Parathyroid adenoma (tissue), 2 donors: ENCODE results near the gene KMT2D.

ENCODE experiments used
- H2AFZ ChIP-seq: fragments of 300-600 bp; sonication (generic); one replicate; pipeline ENCODE4 v1.7.0; 2017; ENCODE audit warnings: antibody characterized with exemption, mild to moderate bottlenecking
- H3K27ac ChIP-seq: fragments of 300-600 bp; sonication (generic); one replicate; pipeline ENCODE4 v1.7.0; 2017
- H3K27me3 ChIP-seq: fragments of 300-600 bp; sonication (generic); one replicate; pipeline ENCODE4 v1.7.0; 2017; ENCODE audit warnings: low read length; ENCODE audit not compliant: control insufficient read depth, insufficient read depth
- H3K36me3 ChIP-seq: fragments of 300-600 bp; sonication (generic); one replicate; pipeline ENCODE4 v1.7.0; 2017; ENCODE audit warnings: low read length; ENCODE audit not compliant: control insufficient read depth, insufficient read depth
- H3K4me1 ChIP-seq: fragments of 300-600 bp; sonication (generic); one replicate; pipeline ENCODE4 v1.7.0; 2017; ENCODE audit warnings: control low read depth
- H3K4me2 ChIP-seq: fragments of 300-600 bp; sonication (generic); one replicate; pipeline ENCODE4 v1.7.0; 2017; ENCODE audit warnings: low read length
- H3K4me3 ChIP-seq: fragments of 300-600 bp; sonication (generic); one replicate; pipeline ENCODE4 v1.7.0; 2017; ENCODE audit warnings: low read depth, low read length
- H3K79me2 ChIP-seq: fragments of 300-600 bp; sonication (generic); one replicate; pipeline ENCODE4 v1.7.0; 2017; ENCODE audit warnings: control low read depth
- H3K9ac ChIP-seq: fragments of 300-600 bp; sonication (generic); one replicate; pipeline ENCODE4 v1.7.0; 2017; ENCODE audit warnings: mild to moderate bottlenecking
- H3K9me3 ChIP-seq: fragments of 300-600 bp; sonication (generic); one replicate; pipeline ENCODE4 v1.7.0; 2017; ENCODE audit warnings: low read length; ENCODE audit not compliant: control insufficient read depth
- TF ChIP-seq, protein P1 (sequence below): fragments of 300-600 bp; sonication (generic); IDR thresholded peaks from one replicate; pipeline ENCODE4 v1.7.0; 2017; ENCODE audit warnings: antibody characterized with exemption, mild to moderate bottlenecking
- donor health status: primary hyperparathyroidism.

KMT2D gene

DNA sequence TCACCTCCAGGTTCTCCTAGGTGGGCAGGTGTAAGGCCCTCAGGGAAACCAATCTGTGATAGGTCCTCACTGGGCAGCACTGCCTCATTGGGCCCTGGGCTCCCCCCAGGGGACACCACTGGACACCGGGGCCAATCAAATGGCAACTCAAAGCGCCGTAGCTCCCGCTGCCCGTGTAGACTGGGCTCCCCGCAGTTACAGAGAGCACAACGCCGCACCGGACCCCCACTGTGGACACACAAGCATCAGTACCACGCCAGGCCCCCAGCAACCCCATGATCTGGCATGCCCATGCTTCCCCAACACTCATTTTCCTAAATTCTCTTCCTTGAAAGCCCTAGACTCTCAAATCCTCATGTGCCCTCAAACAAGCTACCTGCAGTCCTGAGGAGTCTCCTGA, 6.1 kb downstream of the KMT2D start:
- Histone ChIP-seq H3K4me2 (no peak overlapping the region), H3K9ac (no peak overlapping the region), H3K4me1 (peaks cover 32% of the 10 kb centered on the region), H3K4me3 (no peak overlapping the region), H3K27me3 (no peaks in the 10 kb centered on the region), H3K27ac (no peak overlapping the region), H3K79me2 (peaks cover 56% of the 10 kb centered on the region), H2AFZ (no peak overlapping the region), H3K9me3 (no peaks in the 10 kb centered on the region), H3K36me3 (no peaks in the 10 kb centered on the region)
- TF ChIP-seq, protein P1, sequence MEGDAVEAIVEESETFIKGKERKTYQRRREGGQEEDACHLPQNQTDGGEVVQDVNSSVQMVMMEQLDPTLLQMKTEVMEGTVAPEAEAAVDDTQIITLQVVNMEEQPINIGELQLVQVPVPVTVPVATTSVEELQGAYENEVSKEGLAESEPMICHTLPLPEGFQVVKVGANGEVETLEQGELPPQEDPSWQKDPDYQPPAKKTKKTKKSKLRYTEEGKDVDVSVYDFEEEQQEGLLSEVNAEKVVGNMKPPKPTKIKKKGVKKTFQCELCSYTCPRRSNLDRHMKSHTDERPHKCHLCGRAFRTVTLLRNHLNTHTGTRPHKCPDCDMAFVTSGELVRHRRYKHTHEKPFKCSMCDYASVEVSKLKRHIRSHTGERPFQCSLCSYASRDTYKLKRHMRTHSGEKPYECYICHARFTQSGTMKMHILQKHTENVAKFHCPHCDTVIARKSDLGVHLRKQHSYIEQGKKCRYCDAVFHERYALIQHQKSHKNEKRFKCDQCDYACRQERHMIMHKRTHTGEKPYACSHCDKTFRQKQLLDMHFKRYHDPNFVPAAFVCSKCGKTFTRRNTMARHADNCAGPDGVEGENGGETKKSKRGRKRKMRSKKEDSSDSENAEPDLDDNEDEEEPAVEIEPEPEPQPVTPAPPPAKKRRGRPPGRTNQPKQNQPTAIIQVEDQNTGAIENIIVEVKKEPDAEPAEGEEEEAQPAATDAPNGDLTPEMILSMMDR = no peak

DNA sequence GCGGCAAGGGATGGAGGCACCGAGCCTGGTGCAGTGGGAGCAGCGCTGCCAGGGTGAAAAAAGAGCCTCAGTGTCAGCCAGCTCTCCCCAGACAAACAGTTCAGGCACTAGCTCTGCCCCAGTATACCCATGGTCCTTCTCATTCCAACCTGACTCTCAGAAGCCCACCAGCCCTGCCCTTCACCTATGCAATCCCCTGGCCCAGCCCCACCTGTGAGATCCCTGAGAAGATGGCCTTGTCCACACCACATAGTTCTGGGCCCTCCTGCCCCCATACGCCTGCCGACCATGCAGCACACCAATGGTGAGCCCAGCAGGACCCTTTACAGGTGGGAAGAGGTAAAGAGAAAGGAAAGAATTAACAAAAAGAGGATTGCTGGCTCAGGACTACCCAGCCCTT, 6.5 kb downstream of the KMT2D start:
- TF ChIP-seq, protein P1 = no peak
- H3K36me3 ChIP-seq = no peaks in the 10 kb centered on the region
- no peaks in the 10 kb centered on the region for H3K9me3 ChIP-seq
- no peaks in the 10 kb centered on the region for H3K27me3 ChIP-seq
- peaks cover 56% of the 10 kb centered on the region for H3K79me2 ChIP-seq
- no peak overlapping the region for H2AFZ ChIP-seq
- no peak overlapping the region for H3K9ac ChIP-seq
- peaks cover 32% of the 10 kb centered on the region for H3K4me1 ChIP-seq
- H3K27ac ChIP-seq = no peak overlapping the region
- H3K4me3 ChIP-seq = no peak overlapping the region
- no peak overlapping the region for H3K4me2 ChIP-seq

DNA sequence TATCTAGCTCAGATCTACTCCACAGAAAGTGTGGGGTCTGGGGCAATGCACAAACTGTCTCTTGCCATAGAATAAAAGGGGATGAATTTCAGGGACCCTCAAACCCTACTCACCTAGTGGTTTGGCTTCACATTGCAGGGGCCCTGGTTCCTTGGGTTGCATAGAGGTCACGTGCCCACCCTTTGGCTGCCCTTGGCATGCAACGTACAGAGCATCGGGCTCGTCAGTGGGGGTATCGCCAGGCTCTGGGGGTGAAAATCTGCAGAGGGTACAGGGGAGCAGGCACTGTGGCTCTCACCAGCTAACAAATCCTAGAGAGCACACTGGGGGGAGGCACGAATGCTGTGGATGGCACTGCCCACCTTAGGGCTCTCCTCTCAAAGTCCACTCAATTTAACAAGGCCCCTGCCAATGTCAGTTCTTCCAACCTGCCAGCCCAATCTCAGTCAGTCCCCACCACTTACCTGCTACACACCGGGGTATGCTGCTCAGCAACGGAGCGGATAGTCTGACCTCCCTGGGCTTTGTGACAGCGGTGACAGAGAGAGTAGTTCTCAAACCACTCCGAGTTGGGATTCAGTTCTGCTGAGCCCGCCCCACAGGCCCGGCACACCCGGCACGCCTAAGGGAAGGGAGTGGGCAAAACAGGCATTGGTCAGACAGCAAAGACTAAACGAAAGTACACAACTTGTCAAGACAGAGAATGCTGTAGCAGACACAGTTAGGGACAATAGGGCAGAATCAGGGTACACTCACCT, 8.0 kb downstream of the KMT2D start:
- H3K9ac ChIP-seq = no peak overlapping the region
- no peak overlapping the region for H3K4me3 ChIP-seq
- no peak overlapping the region for H3K4me2 ChIP-seq
- H2AFZ ChIP-seq = no peak overlapping the region
- no peaks in the 10 kb centered on the region for H3K27me3 ChIP-seq
- no peaks in the 10 kb centered on the region for H3K36me3 ChIP-seq
- TF ChIP-seq, protein P1 = no peak
- H3K27ac ChIP-seq = no peak overlapping the region
- H3K9me3 ChIP-seq = no peaks in the 10 kb centered on the region
- peaks cover 42% of the 10 kb centered on the region for H3K79me2 ChIP-seq
- peaks cover 18% of the 10 kb centered on the region for H3K4me1 ChIP-seq

DNA sequence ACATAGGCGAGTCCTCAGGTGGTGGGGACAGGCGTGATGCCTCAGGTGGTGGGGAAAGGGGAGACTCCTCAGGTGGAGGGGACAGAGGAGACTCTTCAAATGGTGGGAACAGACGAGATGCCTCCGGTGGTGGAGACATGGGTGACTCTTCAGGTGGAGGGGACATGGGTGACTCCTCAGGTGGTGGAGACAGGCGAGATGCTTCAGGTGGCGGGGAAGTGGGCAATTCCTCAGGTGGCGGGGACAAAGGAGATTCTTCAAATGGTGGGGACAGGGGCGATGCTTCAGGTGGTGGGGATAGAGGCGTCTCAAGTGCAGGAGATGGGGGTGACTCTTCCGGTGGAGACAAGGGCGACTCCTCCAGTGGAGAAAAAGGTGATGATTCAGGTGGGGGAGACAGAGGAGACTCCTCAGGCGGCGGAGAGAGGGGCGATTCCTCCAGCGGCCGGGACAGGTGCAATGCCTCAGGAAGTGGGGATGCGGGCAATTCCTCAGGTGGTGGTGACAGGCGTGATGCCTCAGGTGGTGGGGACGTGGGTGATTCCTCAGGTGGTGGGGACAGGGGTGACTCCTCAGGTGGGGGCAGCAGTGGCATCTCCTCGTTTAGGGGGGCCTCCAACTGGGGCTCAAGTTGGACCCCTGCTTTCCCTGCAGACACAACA, 8.7 kb downstream of the KMT2D start:
- Histone ChIP-seq H3K36me3 (no peaks in the 10 kb centered on the region), H3K4me3 (no peak overlapping the region)

More for the DNA sequence above, 8.7 kb downstream of the KMT2D start:
- no peak overlapping the region for H3K4me2 ChIP-seq
- H3K9me3 ChIP-seq = no peaks in the 10 kb centered on the region
- no peak overlapping the region for H3K27ac ChIP-seq
- TF ChIP-seq, protein P1 = no peak
- no peak overlapping the region for H3K9ac ChIP-seq
- no peaks in the 10 kb centered on the region for H3K27me3 ChIP-seq
- peaks cover 36% of the 10 kb centered on the region for H3K79me2 ChIP-seq
- H3K4me1 ChIP-seq = peaks cover 11% of the 10 kb centered on the region
- H2AFZ ChIP-seq = no peak overlapping the region
